OCI-LY1 (cell line): ENCODE measurements around the gene SH3TC2.

ENCODE experiments used
- H2AFZ ChIP-seq: fragments of 200-600 bp; sonication (generic), shearing (Covaris generic); 2 replicates; pipeline ENCODE4 v1.6.0; 2014; ENCODE audit warnings: antibody characterized with exemption, mild to moderate bottlenecking, low read length
- H3F3A ChIP-seq: fragments of 200-600 bp; sonication (generic), shearing (Covaris generic); 2 replicates; pipeline ENCODE4 v1.6.0; 2014; ENCODE audit warnings: mild to moderate bottlenecking, antibody characterized with exemption, low read length, moderate library complexity; ENCODE audit not compliant: insufficient read depth
- H3K27ac ChIP-seq: fragments of 200-600 bp; sonication (generic); 2 replicates; pipeline ENCODE4 v1.5.1; 2014; ENCODE audit warnings: low read length, mixed run types, mild to moderate bottlenecking, low read depth; ENCODE audit not compliant: poor library complexity, severe bottlenecking
- H3K27me3 ChIP-seq: fragments of 200-600 bp; sonication (generic); 2 replicates; pipeline ENCODE4 v1.6.0; 2014; ENCODE audit warnings: antibody characterized with exemption, mild to moderate bottlenecking, low read length, moderate library complexity; ENCODE audit not compliant: insufficient read depth
- H3K36me3 ChIP-seq: fragments of 200-600 bp; sonication (generic); 2 replicates; pipeline ENCODE4 v1.6.1; 2014; ENCODE audit warnings: mild to moderate bottlenecking, antibody characterized with exemption, low read length, moderate library complexity, mixed read lengths; ENCODE audit not compliant: insufficient read depth
- H3K4me1 ChIP-seq: fragments of 200-600 bp; sonication (generic); 2 replicates; pipeline ENCODE4 v1.5.1; 2014; ENCODE audit warnings: mild to moderate bottlenecking, low read length, moderate library complexity; ENCODE audit not compliant: insufficient read depth, severe bottlenecking
- H3K4me2 ChIP-seq: fragments of 200-600 bp; sonication (generic), shearing (Covaris generic); 2 replicates; pipeline ENCODE4 v1.6.1; 2014; ENCODE audit warnings: low read length
- H3K4me3 ChIP-seq: fragments of 200-600 bp; sonication (generic); 2 replicates; pipeline ENCODE4 v1.5.1; 2014; ENCODE audit warnings: low read length, low read depth, mild to moderate bottlenecking, mixed read lengths; ENCODE audit not compliant: poor library complexity, severe bottlenecking
- H3K79me2 ChIP-seq: fragments of 200-600 bp; shearing (Covaris generic); 2 replicates; pipeline ENCODE4 v1.6.1; 2016; ENCODE audit warnings: mixed run types, low read length, mixed read lengths; ENCODE audit not compliant: insufficient read depth
- H3K9ac ChIP-seq: fragments of 200-600 bp; sonication (generic), shearing (Covaris generic); 2 replicates; pipeline ENCODE4 v1.6.1; 2014; ENCODE audit warnings: mild to moderate bottlenecking, low read length, mixed read lengths
- H3K9me2 ChIP-seq: fragments of 200-600 bp; sonication (generic), shearing (Covaris generic); 2 replicates; pipeline ENCODE4 v1.6.1; 2014; ENCODE audit warnings: low read depth, mild to moderate bottlenecking, low read length, mixed read lengths
- H3K9me3 ChIP-seq: fragments of 200-600 bp; shearing (Covaris generic); 2 replicates; pipeline ENCODE4 v1.6.1; 2014; ENCODE audit warnings: low read length, mixed read lengths
- H4K20me1 ChIP-seq: fragments of 200-600 bp; sonication (generic), shearing (Covaris generic); 2 replicates; pipeline ENCODE4 v1.6.0; 2016; ENCODE audit warnings: mild to moderate bottlenecking, low read length; ENCODE audit not compliant: insufficient read depth
- EZH2 ChIP-seq: fragments of 200-600 bp; sonication (generic), shearing (Covaris generic); IDR thresholded peaks from 2 replicates; pipeline ENCODE4 v1.8.0; 2017; ENCODE audit warnings: borderline replicate concordance, mixed run types, mild to moderate bottlenecking, antibody characterized with exemption, low read length, moderate library complexity, mixed read lengths
- TF ChIP-seq, protein P1 (sequence below): fragments of 200-600 bp; sonication (generic), shearing (Covaris generic); IDR thresholded peaks from 2 replicates; pipeline ENCODE4 v1.5.1; 2017; ENCODE audit warnings: mild to moderate bottlenecking, antibody characterized with exemption, low read length, moderate library complexity, mixed read lengths

Gene SH3TC2

GRCh38 chr5:149030392-149030791 is 32.5 kb downstream of the SH3TC2 start:
- H2AFZ ChIP-seq = no peak overlapping the region
- H4K20me1 ChIP-seq = no peaks in the 10 kb centered on the region
- H3F3A ChIP-seq = no peaks in the 10 kb centered on the region
- H3K79me2 ChIP-seq = no peaks in the 10 kb centered on the region
- H3K9me2 ChIP-seq = no peaks in the 10 kb centered on the region
- H3K4me2 ChIP-seq = no peak overlapping the region
- H3K9ac ChIP-seq = no peak overlapping the region
- no peaks in the 10 kb centered on the region for H3K27me3 ChIP-seq
- TF ChIP-seq EZH2 = no peak
- TF ChIP-seq, protein P1, sequence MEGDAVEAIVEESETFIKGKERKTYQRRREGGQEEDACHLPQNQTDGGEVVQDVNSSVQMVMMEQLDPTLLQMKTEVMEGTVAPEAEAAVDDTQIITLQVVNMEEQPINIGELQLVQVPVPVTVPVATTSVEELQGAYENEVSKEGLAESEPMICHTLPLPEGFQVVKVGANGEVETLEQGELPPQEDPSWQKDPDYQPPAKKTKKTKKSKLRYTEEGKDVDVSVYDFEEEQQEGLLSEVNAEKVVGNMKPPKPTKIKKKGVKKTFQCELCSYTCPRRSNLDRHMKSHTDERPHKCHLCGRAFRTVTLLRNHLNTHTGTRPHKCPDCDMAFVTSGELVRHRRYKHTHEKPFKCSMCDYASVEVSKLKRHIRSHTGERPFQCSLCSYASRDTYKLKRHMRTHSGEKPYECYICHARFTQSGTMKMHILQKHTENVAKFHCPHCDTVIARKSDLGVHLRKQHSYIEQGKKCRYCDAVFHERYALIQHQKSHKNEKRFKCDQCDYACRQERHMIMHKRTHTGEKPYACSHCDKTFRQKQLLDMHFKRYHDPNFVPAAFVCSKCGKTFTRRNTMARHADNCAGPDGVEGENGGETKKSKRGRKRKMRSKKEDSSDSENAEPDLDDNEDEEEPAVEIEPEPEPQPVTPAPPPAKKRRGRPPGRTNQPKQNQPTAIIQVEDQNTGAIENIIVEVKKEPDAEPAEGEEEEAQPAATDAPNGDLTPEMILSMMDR = no peak
- no peaks in the 10 kb centered on the region for H3K9me3 ChIP-seq
- H3K36me3 ChIP-seq = no peaks in the 10 kb centered on the region
- H3K4me3 ChIP-seq = no peak overlapping the region
- no peaks in the 10 kb centered on the region for H3K4me1 ChIP-seq
- H3K27ac ChIP-seq = no peak overlapping the region

DNA sequence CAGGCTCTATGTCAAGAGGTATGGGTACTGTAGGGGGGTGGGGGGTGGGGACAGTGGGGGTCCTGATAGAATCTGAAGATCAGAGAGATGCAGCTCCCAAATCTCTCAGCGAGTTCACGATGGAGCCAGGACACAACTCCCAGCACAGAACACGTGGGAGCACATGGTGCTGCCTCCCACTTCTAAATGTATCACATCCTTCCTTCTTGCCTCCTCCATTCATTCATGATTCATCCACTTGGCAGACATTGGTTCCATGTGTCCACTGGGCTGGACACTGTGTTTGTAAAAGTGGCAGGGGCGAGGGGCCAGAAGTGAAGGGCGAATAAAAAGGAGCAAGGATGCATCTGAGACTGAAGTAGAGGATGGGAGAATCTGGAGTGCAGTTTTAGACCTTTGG is 33.9 kb downstream of the SH3TC2 start:
- Histone ChIP-seq H3K36me3 (no peaks in the 10 kb centered on the region), H3K27me3 (0 out of 2 replicates have a peak, but pooled peaks cover 4% of the 10 kb centered on the region), H3K4me2 (no peak overlapping the region), H3K27ac (no peak overlapping the region), H3K4me1 (no peaks in the 10 kb centered on the region), H3F3A (no peaks in the 10 kb centered on the region), H3K4me3 (no peak overlapping the region), H3K79me2 (no peaks in the 10 kb centered on the region), H4K20me1 (no peaks in the 10 kb centered on the region), H3K9me2 (no peaks in the 10 kb centered on the region), H3K9ac (no peak overlapping the region), H2AFZ (no peak overlapping the region), H3K9me3 (no peaks in the 10 kb centered on the region)
- TF ChIP-seq, protein P1 = no peak
- TF ChIP-seq EZH2 = no peak

GRCh38 chr5:149028161-149028560 is 34.7 kb downstream of the SH3TC2 start:
- Histone ChIP-seq H3K27ac (no peak overlapping the region), H4K20me1 (no peaks in the 10 kb centered on the region), H3K36me3 (no peaks in the 10 kb centered on the region), H3K4me3 (no peak overlapping the region), H3F3A (no peaks in the 10 kb centered on the region), H3K4me2 (no peak overlapping the region), H2AFZ (no peak overlapping the region), H3K27me3 (0 out of 2 replicates have a peak, but pooled peaks cover 4% of the 10 kb centered on the region), H3K9me3 (no peaks in the 10 kb centered on the region), H3K4me1 (no peaks in the 10 kb centered on the region), H3K79me2 (no peaks in the 10 kb centered on the region), H3K9ac (no peak overlapping the region), H3K9me2 (no peaks in the 10 kb centered on the region)
- TF ChIP-seq, protein P1 = no peak
- no peak for TF ChIP-seq EZH2
